Measurements from ENCODE around the gene MAP3K3.
"Not testable (repeated sequence)": the region's sequence is repeated elsewhere in the genome, so short reads cannot be mapped to it uniquely, and the experiment has no call there.

The MAP3K3 gene

DNA sequence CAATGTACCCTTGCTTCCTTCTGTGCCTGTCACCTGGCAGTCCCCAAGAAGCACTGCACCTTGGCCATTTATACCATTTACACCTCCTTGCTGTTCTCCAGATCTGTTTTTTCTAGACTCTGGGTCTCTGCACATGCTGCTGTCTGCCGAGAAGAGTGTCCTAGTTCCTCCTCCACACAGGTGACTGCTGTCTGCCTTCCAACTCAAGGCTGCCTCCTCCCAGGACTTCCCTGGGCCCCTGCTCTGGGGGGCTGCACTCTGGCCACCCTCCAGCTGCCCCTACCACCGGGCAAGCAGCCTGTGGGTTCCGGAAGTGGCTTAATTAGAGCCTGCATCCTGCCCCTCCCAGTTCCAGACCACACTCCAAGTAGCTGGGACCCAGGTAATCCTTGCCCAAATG, 83.4 kb downstream of the MAP3K3 start:
- no peak for DNase-seq (ENCODE audit: low read depth in 2 of 2)

- DNase-seq (ENCODE audit: low read depth in 2 of 2) = no peak
Measured at GRCh38 chr17:63706336-63707082, 84.3 kb downstream of the MAP3K3 start.

DNA sequence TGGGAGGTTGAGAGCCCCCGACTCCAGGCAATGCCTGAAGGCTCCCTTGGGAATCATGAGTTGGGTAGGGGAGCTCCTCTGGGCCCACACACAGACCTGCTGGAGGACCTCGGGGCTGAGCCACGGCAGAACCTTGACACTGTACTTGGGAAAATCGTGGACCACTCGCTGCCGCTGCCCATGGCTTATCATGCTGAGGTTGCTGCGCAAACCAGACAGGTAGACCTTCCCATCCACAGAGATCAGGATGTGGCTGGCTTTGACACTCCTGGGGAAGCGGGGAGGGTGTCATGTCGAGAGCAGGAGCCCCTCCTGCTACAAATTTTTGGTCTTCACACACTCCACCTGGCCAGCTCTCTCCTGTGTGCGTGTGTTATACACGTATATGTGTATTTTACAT, 84.9 kb downstream of the MAP3K3 start:
- no peak for DNase-seq (ENCODE audit: low read depth in 2 of 2)

DNA sequence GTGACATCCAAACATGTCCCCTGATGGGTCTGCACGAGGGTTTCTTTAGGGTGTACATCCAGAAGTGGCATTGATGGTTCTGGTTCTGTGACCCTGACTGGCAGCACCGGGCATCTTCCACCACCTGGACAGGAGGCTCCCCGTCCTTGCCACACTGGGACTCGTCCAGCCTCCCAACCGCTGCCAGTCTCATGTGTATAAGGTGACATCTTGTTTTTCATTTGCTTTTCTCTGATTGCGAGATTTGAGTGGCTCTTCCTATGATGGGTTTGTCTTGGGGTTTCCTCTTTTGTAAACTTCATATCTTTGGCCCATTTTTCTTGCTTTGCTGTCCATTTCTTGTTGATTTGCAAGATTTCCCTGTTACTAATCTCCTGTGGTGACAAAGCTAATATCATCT, 86.9 kb downstream of the MAP3K3 start:
- DNase-seq (ENCODE audit: low read depth in 2 of 2) = no peak

DNA sequence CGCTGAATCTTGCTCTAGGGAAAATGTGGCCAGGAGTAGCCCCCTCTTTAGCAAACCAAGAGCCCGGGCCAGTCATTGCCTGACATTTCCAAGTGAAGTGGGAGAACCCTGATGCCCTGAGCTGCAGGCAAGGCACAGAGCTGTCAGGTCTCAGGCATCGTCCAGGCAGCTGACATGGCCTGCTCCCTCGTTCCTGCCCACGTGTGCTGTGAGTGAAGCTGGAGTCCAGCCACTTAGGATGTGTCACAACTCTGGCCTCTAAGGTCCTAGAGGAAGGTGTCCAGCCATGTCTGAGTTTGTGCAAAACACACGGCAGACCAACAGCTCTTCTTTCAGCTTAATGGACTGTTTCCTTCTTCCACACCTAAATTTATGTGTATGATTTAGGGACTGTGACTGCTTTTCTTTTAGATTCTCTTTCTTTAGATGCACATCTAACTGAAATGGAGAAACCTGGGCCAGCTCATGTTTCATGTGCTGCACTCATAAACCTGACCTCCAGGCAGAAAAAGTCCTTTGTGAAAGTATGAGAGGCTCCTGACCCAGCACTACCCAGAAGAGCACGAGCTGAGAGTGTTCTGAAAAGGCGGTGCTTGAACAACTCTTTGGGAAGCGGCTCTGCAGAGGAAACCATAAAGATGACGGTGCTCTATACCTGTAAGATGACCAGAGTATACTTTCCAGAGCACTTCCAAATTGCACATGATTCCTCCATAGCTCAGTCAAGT, 92.5 kb downstream of the MAP3K3 start:
- DNase-seq (ENCODE audit: low read depth in 2 of 2) = no peak

GRCh38 chr17:63716426-63716825, 94.2 kb downstream of the MAP3K3 start:
- DNase-seq (ENCODE audit: low read depth in 2 of 2) = no peak

DNA sequence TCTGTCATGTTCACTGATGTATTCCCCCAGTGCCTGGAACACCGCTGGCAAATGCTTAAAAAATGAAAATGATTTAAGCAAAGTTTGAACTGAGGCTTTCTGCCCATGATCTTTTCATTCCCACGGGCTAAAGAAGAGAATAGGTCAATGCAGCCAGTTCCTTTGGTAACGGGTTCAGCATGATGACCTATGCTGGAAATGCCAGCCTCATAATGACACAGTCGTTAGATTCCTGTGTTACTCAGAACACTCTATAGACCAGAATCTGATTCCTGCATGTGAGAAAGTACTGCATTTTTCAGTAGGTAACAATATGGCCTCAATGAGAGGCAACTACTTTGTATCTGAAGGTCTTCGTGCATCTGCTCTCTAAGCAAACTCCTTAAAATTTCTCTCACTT, 96.8 kb downstream of the MAP3K3 start:
- DNase-seq (ENCODE audit: low read depth in 2 of 2) = no peak

DNA sequence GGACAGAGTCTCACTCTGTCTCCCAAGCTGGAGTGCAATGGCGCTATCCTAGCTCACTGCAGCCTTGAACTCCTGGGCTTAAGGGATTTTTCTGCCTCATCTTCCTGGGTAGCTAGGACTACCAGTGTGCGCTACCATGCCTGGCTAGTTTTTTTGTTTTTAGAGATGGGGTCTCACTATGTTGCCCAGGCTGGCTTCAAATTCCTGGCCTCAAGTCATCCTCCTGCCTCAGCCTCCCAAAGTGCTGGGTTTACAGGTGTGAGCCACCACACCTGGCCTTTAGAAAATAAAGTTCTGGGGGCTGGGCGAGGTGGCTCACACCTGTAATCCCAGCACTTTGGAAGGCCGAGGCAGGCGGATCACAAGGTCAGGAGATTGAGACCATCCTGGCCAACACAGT, 98.0 kb downstream of the MAP3K3 start:
- DNase-seq (ENCODE audit: low read depth in 2 of 2) = not testable (repeated sequence)

DNA sequence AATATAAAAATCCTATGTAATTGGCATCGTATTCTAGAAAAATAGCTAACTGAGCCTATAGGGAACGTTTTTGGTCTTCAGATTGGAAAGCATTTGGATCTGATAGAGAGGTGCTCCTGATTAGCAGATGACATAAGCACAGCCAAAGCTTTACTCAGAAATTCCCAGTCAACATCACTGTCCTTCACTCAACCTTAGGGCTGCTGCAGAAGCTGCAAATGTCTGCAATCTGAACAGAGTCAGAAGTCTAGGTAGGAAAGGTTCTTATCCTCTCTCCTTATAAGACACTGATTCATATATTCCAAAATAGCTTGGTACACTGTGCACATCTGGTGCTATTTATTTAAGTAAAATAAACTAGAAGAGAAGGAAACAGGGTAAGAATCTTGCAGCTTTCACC, 100.2 kb downstream of the MAP3K3 start:
- no peak for DNase-seq (ENCODE audit: low read depth in 2 of 2)

- no peak for DNase-seq (ENCODE audit: low read depth in 2 of 2)
Measured at GRCh38 chr17:63735691-63736090, 113.5 kb downstream of the MAP3K3 start.

DNA sequence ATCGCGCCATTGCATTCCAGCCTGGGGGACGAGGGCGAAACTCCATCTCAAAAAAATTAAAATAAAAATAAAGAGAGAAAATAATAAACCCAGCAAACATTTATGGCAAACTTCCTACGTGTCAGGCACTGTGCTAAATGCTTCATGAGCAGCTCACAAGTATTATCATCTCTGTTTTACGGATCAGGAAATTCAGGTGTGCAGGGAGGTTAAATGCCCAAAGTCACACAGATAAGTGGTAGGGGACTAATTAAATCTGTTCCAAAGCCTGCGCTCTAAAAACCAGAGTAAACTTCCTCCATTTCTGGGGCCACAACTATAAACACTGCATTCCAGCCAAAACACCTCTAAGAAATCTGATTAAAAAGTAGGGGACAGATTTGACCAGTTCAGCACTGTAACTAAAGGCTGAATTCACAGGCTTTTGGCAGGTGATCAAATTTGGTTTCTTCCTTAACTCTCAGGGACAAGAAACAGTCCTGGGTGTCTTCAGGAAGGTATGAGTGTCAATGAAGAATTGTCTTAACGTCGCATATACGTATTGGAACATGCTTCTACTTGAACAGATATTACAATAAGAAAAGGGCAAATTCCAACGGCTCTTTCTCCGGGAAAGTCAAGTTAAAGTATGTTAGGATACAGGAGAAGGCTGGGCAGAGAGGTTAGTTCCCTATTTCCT, 118.4 kb downstream of the MAP3K3 start:
- no peak for DNase-seq (ENCODE audit: low read depth in 2 of 2)

- no peak for DNase-seq (ENCODE audit: low read depth in 2 of 2)
Measured at GRCh38 chr17:63741143-63741407, 118.9 kb downstream of the MAP3K3 start.

DNA sequence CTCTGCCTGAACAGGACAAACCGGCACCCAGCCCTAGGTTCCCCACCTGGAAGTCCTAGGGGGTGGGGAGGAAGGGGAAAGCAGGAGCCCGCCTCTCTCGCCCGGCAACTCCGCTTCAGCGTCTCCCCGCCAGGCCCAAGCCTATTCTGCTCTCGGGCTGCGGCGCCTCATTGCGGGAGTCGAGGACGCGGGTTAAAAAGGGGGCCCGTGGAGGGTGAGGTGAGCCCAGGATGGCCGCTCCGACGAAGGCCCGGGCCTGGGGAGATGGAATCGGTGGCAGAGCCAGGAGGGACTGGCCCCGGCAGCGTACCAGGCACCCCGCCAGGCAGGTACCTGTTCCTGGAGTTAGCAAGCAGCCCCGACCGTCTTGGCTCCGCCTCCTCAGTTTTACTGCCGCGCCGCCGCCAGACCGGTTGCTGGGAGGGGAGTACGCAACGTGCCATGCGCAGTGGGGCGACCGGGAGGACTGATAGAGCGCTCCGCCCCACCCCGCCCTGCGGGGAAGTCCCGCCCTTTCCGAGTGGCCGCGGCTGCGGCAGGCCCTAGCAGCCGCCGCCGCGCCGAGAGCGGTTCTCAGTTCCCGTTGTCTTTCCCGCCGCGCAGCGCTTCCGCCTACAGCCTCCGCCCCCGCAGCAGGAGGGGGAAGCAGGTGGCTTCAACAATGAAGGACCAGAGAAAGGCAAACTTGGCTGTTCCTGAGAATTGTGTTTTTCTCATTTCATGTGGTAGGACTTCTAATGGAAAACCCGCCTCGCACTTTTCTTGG, 119.4 kb downstream of the MAP3K3 start, which contains the start of gene STRADA:
STRADA (minus strand) TSS at position 392 of the 766 bp plus-strand sequence. CDS start 13,430 bp downstream, outside the sequence.
- peak; percentile 99 for DNase-seq (ENCODE audit: low read depth in 2 of 2)

Data from stimulated activated CD8-positive, alpha-beta memory T cell treated with anti-CD3 and anti-CD28 coated beads, Interleukin-15, amount 100 ng/mL, for 48 hours (primary cell).